Measurements from ENCODE around the gene CD163L1. TPM values are rescaled to one million over a fixed set of nuclear protein-coding genes. Genes with fewer than 3 reads are reported as not detected.

The CD163L1 gene
- total RNA-seq, 2 experiments from 2014 or later, result not detected

GRCh38 chr12:7395950-7396349 is 48.0 kb downstream of the CD163L1 start:
- CTCF ChIA-PET, result interaction anchor here (0.6 kb wide), 1 partner anchor 515 kb away, joined by 3 read pairs; no protein-coding TSS in a partner anchor
- intact Hi-C loops (cut with micrococcal nuclease), result no loop called here
- H3K27me3 Mint-ChIP-seq (ENCODE audit: low read depth), result no peaks in the 10 kb centered on the region
- H3K9me3 Mint-ChIP-seq, result peaks cover 6% of the 10 kb centered on the region
- no peaks in the 10 kb centered on the region for H3K36me3 Mint-ChIP-seq (ENCODE audit: low read depth)
- H3K27ac Mint-ChIP-seq, result no peak overlapping the region
- no peak for DNase-seq
- no peak overlapping the region for H3K4me3 Mint-ChIP-seq
- no peaks in the 10 kb centered on the region for H3K4me1 Mint-ChIP-seq (ENCODE audit: low read depth)

GRCh38 chr12:7387289-7387688 is 56.7 kb downstream of the CD163L1 start:
- intact Hi-C loops (cut with micrococcal nuclease), result no loop called here
- Mint-ChIP-seq H3K4me3 (no peak overlapping the region), H3K36me3 (ENCODE audit: low read depth) (no peaks in the 10 kb centered on the region), H3K9me3 (peaks cover 10% of the 10 kb centered on the region), H3K27ac (no peak overlapping the region), H3K27me3 (ENCODE audit: low read depth) (peaks cover 11% of the 10 kb centered on the region), H3K4me1 (ENCODE audit: low read depth) (no peaks in the 10 kb centered on the region)
- no peak for DNase-seq
- CTCF ChIA-PET, result no interaction called here

- CTCF ChIA-PET, result no interaction called here
- Mint-ChIP-seq H3K27me3 (ENCODE audit: low read depth) (peaks cover 20% of the 10 kb centered on the region), H3K27ac (no peak overlapping the region), H3K36me3 (ENCODE audit: low read depth) (no peaks in the 10 kb centered on the region), H3K4me3 (no peak overlapping the region), H3K9me3 (peaks cover 10% of the 10 kb centered on the region), H3K4me1 (ENCODE audit: low read depth) (no peaks in the 10 kb centered on the region)
- intact Hi-C loops (cut with micrococcal nuclease), result no loop called here
- DNase-seq, result no peak
Observed at GRCh38 chr12:7383157-7383556, 60.8 kb downstream of the CD163L1 start.

- Mint-ChIP-seq H3K36me3 (ENCODE audit: low read depth) (no peaks in the 10 kb centered on the region), H3K9me3 (no peaks in the 10 kb centered on the region), H3K27me3 (ENCODE audit: low read depth) (peaks cover 14% of the 10 kb centered on the region), H3K4me3 (no peak overlapping the region), H3K27ac (no peak overlapping the region), H3K4me1 (ENCODE audit: low read depth) (no peaks in the 10 kb centered on the region)
- intact Hi-C loops (cut with micrococcal nuclease), result no loop called here
- no peak for DNase-seq
- CTCF ChIA-PET, result no interaction called here
Observed at GRCh38 chr12:7376196-7376595, 67.8 kb downstream of the CD163L1 start.

GRCh38 chr12:7375145-7375543 is 68.8 kb downstream of the CD163L1 start:
- CTCF ChIA-PET, result no interaction called here
- Mint-ChIP-seq H3K4me3 (no peak overlapping the region), H3K27me3 (ENCODE audit: low read depth) (peaks cover 14% of the 10 kb centered on the region), H3K4me1 (ENCODE audit: low read depth) (no peaks in the 10 kb centered on the region), H3K27ac (no peak overlapping the region), H3K9me3 (peaks cover 4% of the 10 kb centered on the region), H3K36me3 (ENCODE audit: low read depth) (no peaks in the 10 kb centered on the region)
- intact Hi-C loops (cut with micrococcal nuclease), result no loop called here
- no peak for DNase-seq

GRCh38 chr12:7374423-7375144 is 69.4 kb downstream of the CD163L1 start:
- peaks cover 14% of the 10 kb centered on the region for H3K27me3 Mint-ChIP-seq (ENCODE audit: low read depth)
- no peaks in the 10 kb centered on the region for H3K4me1 Mint-ChIP-seq (ENCODE audit: low read depth)
- H3K9me3 Mint-ChIP-seq, result peaks cover 4% of the 10 kb centered on the region
- H3K4me3 Mint-ChIP-seq, result no peak overlapping the region
- intact Hi-C loops (cut with micrococcal nuclease), result loop anchor here (1.0 to 5.0 kb wide), 2 partner anchors 88 to 264 kb away; no protein-coding TSS in a partner anchor
- CTCF ChIA-PET, result no interaction called here
- peak; percentile 44 for DNase-seq
- no peaks in the 10 kb centered on the region for H3K36me3 Mint-ChIP-seq (ENCODE audit: low read depth)
- H3K27ac Mint-ChIP-seq, result no peak overlapping the region

- H3K27me3 Mint-ChIP-seq (ENCODE audit: low read depth), result peaks cover 9% of the 10 kb centered on the region
- DNase-seq, result no peak
- H3K4me1 Mint-ChIP-seq (ENCODE audit: low read depth), result no peaks in the 10 kb centered on the region
- peaks cover 4% of the 10 kb centered on the region for H3K9me3 Mint-ChIP-seq
- no peak overlapping the region for H3K4me3 Mint-ChIP-seq
- H3K27ac Mint-ChIP-seq, result no peak overlapping the region
- no peaks in the 10 kb centered on the region for H3K36me3 Mint-ChIP-seq (ENCODE audit: low read depth)
- intact Hi-C loops (cut with micrococcal nuclease), result loop anchor here (5.0 kb wide), 1 partner anchor 89 kb away; no protein-coding TSS in a partner anchor
- CTCF ChIA-PET, result no interaction called here
Observed at GRCh38 chr12:7373226-7373625, 70.7 kb downstream of the CD163L1 start.

GRCh38 chr12:7369274-7369729 is 74.7 kb downstream of the CD163L1 start:
- no peaks in the 10 kb centered on the region for H3K4me1 Mint-ChIP-seq (ENCODE audit: low read depth)
- peaks cover 3% of the 10 kb centered on the region for H3K27me3 Mint-ChIP-seq (ENCODE audit: low read depth)
- peaks cover 4% of the 10 kb centered on the region for H3K9me3 Mint-ChIP-seq
- no peak overlapping the region for H3K27ac Mint-ChIP-seq
- DNase-seq, result no peak
- CTCF ChIA-PET, result no interaction called here
- no peaks in the 10 kb centered on the region for H3K36me3 Mint-ChIP-seq (ENCODE audit: low read depth)
- intact Hi-C loops (cut with micrococcal nuclease), result no loop called here
- no peak overlapping the region for H3K4me3 Mint-ChIP-seq

GRCh38 chr12:7362734-7363133 is 81.2 kb downstream of the CD163L1 start:
- Mint-ChIP-seq H3K4me1 (ENCODE audit: low read depth) (no peaks in the 10 kb centered on the region), H3K36me3 (ENCODE audit: low read depth) (no peaks in the 10 kb centered on the region), H3K4me3 (no peak overlapping the region), H3K27ac (no peak overlapping the region), H3K9me3 (no peaks in the 10 kb centered on the region), H3K27me3 (ENCODE audit: low read depth) (peaks cover 6% of the 10 kb centered on the region)
- CTCF ChIA-PET, result no interaction called here
- intact Hi-C loops (cut with micrococcal nuclease), result no loop called here
- no peak for DNase-seq

GRCh38 chr12:7361265-7361664 is 82.7 kb downstream of the CD163L1 start:
- no peaks in the 10 kb centered on the region for H3K4me1 Mint-ChIP-seq (ENCODE audit: low read depth)
- CTCF ChIA-PET, result no interaction called here
- no peak overlapping the region for H3K4me3 Mint-ChIP-seq
- peaks cover 11% of the 10 kb centered on the region for H3K27me3 Mint-ChIP-seq (ENCODE audit: low read depth)
- no peaks in the 10 kb centered on the region for H3K9me3 Mint-ChIP-seq
- intact Hi-C loops (cut with micrococcal nuclease), result no loop called here
- no peak overlapping the region for H3K27ac Mint-ChIP-seq
- no peak for DNase-seq
- H3K36me3 Mint-ChIP-seq (ENCODE audit: low read depth), result no peaks in the 10 kb centered on the region

GRCh38 chr12:7354529-7354928 is 89.4 kb downstream of the CD163L1 start:
- CTCF ChIA-PET, result no interaction called here
- no peak for DNase-seq
- intact Hi-C loops (cut with micrococcal nuclease), result no loop called here
- Mint-ChIP-seq H3K36me3 (ENCODE audit: low read depth) (no peaks in the 10 kb centered on the region), H3K9me3 (no peaks in the 10 kb centered on the region), H3K4me3 (no peak overlapping the region), H3K27ac (no peak overlapping the region), H3K27me3 (ENCODE audit: low read depth) (peaks cover 6% of the 10 kb centered on the region), H3K4me1 (ENCODE audit: low read depth) (peaks cover 5% of the 10 kb centered on the region)

- H3K27ac Mint-ChIP-seq, result no peak overlapping the region
- H3K36me3 Mint-ChIP-seq (ENCODE audit: low read depth), result no peaks in the 10 kb centered on the region
- H3K4me3 Mint-ChIP-seq, result no peak overlapping the region
- H3K27me3 Mint-ChIP-seq (ENCODE audit: low read depth), result peaks cover 6% of the 10 kb centered on the region
- no peak for DNase-seq
- intact Hi-C loops (cut with micrococcal nuclease), result no loop called here
- no peaks in the 10 kb centered on the region for H3K9me3 Mint-ChIP-seq
- CTCF ChIA-PET, result interaction anchor here (1.0 kb wide), 1 partner anchor 32 kb away, joined by 3 read pairs; no protein-coding TSS in a partner anchor
- H3K4me1 Mint-ChIP-seq (ENCODE audit: low read depth), result peaks cover 5% of the 10 kb centered on the region
Observed at GRCh38 chr12:7352661-7353060, 91.3 kb downstream of the CD163L1 start.

- H3K9me3 Mint-ChIP-seq, result no peaks in the 10 kb centered on the region
- H3K27me3 Mint-ChIP-seq (ENCODE audit: low read depth), result peaks cover 1% of the 10 kb centered on the region
- H3K27ac Mint-ChIP-seq, result no peak overlapping the region
- CTCF ChIA-PET, result interaction anchor here (0.5 kb wide), 1 partner anchor 146 kb away, joined by 3 read pairs; no protein-coding TSS in a partner anchor
- no peak for DNase-seq
- no peaks in the 10 kb centered on the region for H3K36me3 Mint-ChIP-seq (ENCODE audit: low read depth)
- intact Hi-C loops (cut with micrococcal nuclease), result no loop called here
- H3K4me3 Mint-ChIP-seq, result no peak overlapping the region
- H3K4me1 Mint-ChIP-seq (ENCODE audit: low read depth), result peaks cover 14% of the 10 kb centered on the region
Observed at GRCh38 chr12:7351177-7351576, 92.8 kb downstream of the CD163L1 start.

All from activated naive CD4-positive, alpha-beta T cell treated with anti-CD3 and anti-CD28 coated beads for 36 hours (primary cell).